SIG-M5 treated with dmso at 0.1 percent for 504 hours (cell line): ENCODE data around the gene FRYL.
"Not testable (repeated sequence)": the region's sequence is repeated elsewhere in the genome, so short reads cannot be mapped to it uniquely, and the experiment has no call there.

ENCODE experiments used
- DNase-seq: peaks from one replicate; lab custom pipeline; 2025; ENCODE audit not compliant: unreplicated experiment; lab: John Stamatoyannopoulos, UW

The FRYL gene

GRCh38 chr4:48748949-48749596 is 31.0 kb downstream of the FRYL start:
- DNase-seq = no peak

- no peak for DNase-seq
These were observed 33.3 kb downstream of the FRYL start for GRCh38 chr4:48746608-48747362.

GRCh38 chr4:48745223-48745622 is 34.9 kb downstream of the FRYL start:
- not testable (repeated sequence) for DNase-seq

GRCh38 chr4:48742412-48742811 is 37.7 kb downstream of the FRYL start:
- DNase-seq = no peak

DNA sequence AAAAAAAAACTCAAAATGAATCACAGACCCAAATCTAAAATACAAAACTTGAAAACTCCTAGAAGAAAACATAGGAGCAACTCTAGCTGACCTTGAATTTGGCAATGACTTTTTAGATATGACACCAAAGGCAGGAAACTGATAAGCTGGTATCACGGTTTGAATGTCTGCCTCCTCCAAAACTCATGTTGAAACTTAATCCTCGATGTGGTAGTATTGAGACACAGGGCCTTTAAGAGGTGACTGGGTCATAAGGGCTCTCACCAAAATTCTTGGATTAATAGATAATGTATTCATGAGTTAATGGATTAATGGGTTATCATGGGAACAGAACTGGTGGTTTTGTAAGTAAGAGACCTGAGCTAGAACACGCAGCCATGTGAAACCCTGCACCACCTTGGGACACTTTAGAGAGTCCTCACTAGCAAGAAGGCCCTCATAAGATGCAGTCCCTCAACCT is 40.5 kb downstream of the FRYL start:
- DNase-seq = no peak

GRCh38 chr4:48738856-48739255 is 41.2 kb downstream of the FRYL start:
- DNase-seq = no peak

GRCh38 chr4:48728906-48729496 is 51.1 kb downstream of the FRYL start:
- DNase-seq = not testable (repeated sequence)

- DNase-seq = no peak
These were observed 52.2 kb downstream of the FRYL start for GRCh38 chr4:48727666-48728459.

- no peak for DNase-seq
These were observed 54.7 kb downstream of the FRYL start for GRCh38 chr4:48725414-48725813.

DNA sequence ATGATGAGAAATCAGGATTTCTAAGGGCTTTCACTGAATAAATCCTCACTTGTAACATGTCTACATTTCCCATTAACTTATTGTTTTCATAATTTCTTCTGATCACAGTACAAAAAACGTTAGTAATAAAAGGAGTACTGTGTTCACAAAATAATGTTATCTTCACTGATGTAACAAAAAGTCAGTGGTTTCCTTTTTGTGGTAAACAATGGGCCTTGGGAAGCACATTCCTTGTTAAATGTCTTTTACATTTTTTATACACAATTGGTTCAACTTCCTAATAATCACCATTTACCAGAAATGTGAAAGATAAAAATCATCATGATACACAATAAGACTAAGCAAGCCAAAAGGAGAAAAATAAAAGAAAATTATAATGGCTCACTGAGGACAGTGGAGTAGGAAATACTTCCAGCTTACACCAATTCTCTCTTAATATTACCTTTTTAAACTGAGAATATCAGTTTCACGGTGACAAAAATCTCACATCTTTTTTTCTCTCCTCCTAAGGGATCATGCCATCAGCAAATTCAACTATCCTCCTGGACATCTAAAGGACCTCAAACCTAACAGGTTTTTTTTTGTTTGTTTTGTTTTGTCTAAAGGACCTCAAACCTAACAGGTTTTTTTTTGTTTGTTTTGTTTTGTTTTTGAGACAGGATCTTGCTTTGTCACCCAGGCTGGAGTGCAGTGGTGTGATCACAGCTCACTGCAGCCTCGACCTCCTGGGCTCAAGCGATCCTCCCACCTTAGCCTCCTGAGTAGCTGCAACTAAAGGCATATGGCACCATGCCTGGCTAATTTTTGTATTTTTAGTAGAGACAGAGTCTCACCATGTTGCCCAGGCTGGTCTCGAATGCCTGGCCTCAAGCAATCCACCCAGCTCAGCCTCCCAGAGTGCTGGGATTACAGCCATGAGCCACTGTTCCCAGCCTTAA is 57.3 kb downstream of the FRYL start:
- DNase-seq = no peak

- DNase-seq = no peak
These were observed 59.6 kb downstream of the FRYL start for GRCh38 chr4:48720459-48720858.

DNA sequence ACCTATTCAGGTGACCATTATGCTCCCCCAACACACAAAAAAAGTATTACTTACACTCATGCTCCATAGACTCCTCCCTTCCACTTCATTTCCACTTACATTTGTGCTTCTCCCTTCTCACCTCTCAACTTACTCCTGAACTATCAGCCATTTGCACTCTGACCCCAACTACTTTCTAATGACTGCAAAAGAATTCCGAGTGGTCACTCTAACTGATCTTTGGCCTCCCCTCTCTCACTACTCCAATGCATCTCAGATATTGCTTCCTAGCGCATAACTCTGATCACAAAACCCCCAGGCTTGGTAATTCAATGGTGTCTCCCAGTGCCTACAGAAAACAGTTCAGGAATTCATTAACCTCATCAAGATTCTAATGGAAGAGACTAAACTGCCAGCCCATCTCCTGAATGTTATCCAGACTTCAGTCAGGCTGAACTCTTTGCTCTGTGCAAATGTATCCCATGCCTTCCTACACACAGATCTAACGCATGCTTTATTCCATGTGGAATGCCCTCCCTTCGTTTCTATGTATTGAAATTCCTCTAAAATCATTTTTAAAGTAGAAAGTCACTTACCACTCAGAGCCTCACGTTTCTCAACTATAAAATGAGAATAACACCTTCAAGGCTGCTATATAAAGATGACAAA is 61.1 kb downstream of the FRYL start:
- DNase-seq = no peak

DNA sequence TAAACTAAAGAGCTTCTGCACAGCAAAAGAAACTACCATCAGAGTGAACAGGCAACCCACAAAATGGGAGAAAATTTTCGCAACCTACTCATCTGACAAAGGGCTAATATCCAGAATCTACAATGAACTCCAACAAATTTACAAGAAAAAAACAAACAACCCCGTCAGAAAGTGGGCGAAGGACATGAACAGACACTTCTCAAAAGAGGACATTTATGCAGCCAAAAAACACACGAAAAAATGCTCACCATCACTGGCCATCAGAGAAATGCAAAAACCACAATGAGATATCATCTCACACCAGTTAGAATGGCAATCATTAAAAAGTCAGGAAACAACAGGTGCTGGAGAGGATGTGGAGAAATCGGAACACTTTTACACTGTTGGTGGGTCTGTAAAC is 63.8 kb downstream of the FRYL start:
- DNase-seq = not testable (repeated sequence)

DNA sequence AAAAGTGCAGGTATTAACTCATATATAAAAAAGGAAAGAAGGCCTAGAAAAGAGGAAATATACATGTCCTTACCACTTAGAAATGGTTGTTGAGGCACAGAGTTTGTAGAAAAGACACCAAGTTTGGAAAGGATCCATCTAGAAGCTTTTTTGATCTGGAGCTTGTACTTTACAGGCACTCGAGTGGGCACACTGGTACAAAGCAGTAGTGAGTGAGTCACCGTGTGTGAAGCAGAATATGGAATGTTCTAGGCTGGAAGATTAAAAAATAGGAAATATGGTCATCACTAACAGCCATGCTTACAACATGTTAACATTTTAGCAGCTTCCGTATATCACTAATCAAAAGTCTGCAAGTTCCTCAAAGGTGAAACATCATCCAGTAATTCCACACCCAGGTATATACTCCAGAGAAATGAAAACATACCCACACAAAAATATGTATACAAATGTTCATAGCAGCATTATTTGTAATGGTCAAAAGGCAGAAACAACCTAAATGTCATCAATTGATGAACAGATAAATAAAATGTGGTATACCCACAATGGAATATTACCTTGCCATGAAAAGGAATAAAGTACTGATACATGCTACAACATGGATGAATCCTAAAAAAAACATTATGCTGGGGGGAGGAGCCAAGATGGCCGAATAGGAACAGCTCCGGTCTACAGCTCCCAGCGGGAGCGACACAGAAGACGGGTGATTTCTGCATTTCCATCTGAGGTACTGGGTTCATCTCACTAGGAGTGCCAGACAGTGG is 69.5 kb downstream of the FRYL start:
- no peak for DNase-seq

DNA sequence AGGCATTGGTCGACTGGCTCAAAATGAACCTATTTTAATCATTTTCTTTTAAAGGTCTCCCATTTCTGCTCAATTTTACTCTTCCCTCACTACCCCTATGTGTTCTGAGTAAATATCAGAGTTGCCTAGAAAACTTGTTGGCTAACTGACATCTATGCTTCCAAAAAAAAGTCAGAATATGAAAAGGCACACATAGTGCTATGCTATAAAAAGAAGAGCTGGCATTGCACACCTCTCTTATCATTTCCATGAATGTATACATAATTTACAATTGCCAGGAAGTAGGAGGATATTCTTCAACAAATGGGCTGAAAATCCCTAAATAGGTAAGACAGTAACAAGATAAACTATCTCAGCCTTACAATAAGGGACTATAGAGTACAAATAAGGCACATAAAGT is 70.2 kb downstream of the FRYL start:
- DNase-seq = no peak

DNA sequence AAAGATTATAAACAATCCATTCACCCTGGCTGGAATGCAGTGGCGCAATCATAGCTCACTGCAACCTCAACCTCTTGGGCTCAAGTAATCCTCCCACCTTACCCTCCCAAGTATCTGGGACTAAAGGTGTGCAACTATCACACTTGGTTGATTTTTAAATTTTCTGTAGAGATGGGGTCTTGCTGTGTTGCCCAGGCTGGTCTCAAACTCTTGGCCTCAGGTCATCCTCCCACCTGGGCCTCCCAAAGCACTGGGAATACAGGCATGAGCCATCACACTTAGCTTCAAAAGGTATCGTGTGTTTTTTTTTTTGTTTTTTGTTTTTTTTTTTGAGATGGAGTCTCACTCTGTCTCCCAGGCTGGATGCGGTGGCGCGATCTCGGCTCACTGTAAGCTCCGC is 71.5 kb downstream of the FRYL start:
- no peak for DNase-seq

- DNase-seq = no peak
These were observed 73.3 kb downstream of the FRYL start for GRCh38 chr4:48706736-48707135.

- no peak for DNase-seq
These were observed 74.5 kb downstream of the FRYL start for GRCh38 chr4:48705609-48706008.
